HK-2 (cell line): ENCODE data around the gene RAB5B.

Source experiments
- DNase-seq: peaks from one replicate; pipeline ENCODE4 v3.0.0-alpha.2; 2018; ENCODE audit not compliant: unreplicated experiment

Gene RAB5B

GRCh38 chr12:55973599-55974307 is at the start of gene RAB5B:
TSS of gene RAB5B (plus strand) at chr12:55974078. CDS start at chr12:55986961, 12,883 bp downstream.
- DNase-seq: peak; percentile 99

DNA sequence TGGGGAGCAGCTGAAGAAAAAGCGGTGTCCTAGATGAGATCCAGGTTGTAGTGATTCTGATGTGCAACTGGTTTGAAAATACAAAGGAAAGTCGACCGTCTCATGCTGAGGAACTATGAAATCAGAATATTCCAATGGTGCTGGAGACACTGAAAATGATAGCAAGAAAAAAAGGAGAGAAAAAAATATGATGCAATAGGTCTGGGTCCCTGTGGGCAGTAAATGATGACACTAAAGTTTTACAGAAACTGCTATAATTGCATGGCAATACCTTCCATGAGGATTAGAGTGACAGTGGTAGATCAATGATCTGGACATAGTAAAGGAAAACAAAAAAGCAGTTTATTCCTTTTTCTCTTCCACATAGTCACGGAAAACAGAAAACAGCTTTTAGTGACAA is 48.5 kb upstream of the RAB5B start:
- no peak for DNase-seq

- DNase-seq: no peak
Measured at GRCh38 chr12:55925870-55926737, 47.8 kb upstream of the RAB5B start.

DNA sequence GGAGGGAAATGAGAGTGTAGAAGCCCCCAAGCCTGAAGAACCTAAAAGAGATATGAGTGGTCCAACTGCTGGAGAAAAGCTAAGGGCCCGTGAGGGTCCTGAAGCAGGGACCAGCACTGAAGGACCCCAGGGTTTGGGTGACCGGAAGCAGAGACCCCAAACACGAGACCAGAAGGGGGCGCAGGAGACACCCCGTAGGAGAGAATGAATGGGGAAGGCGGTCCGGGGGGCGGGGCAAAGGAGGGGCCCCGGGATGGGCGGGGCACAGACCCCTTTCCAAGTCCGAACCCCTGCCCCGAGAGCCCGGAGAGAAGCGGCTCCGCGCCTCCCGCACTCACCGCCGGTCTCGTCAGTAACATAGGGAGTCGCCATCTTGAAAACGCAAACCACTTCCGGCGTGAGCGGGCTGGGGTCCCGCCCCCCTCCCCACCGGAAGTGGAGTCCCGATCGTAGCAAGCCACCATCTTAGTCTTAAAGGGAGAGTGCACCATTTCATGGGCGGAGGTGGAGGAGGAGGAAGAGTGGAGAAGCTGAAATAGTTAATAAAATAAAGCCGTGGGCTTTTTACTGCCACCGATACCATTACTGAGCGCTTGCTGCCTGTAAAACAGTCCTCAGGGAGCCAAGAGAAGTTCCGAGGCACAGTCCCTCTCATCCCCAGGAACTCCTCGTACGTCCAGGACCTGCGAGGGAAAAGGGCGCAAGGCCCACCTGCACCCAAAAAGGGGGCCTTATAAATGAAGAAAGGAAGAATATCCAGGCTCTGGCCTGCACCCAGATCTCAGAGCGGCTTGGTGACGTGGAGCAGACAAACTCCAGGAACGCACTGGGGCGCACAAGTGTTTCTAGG is 46.9 kb upstream of the RAB5B start:
- DNase-seq: peak; percentile 88

DNA sequence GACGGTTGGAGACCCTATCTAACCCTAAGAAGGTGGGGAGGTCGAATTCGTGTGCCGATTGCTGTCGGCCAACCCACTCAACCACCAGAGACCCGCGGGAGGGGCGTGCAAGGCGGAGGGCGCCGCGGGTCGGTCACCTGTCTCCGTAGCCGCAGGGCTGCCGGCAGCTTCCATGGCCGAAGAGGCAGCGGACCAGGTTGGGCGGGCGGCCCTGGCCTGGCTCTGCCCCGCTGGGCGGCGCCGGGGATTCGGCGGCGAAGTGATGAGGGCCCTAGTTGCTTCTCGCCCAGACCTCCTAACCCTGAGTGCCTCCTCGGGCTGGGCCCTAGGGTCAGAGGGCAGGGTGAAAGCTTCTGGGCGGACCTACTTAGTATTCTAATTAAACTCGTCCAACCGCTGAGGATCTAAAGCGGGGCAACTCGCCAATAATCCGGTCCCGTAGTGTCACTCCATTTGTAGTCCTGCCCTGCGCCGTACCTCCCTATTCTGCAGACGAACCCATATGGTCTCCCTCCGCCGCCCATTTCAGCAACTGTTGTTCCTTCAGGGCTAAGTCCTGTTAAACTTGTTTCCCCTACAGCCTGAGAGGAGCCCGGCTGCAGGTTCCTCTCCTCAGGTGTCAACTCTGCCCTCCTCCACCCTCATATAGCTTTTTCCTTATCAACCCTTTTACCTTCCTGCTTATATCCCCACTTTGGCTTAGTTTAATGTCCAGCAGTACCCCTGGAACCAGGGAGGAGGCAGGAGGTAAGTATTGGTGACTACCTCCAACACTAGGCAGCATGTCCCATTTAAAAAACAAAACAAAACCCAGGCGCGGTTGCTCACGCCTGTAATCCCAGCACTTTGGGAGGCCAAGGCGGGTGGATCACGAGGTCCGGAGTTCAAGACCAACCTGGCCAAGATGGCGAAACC is 46.0 kb upstream of the RAB5B start, which contains the start of gene PYM1:
Gene PYM1, minus strand, starts transcription at position 307 of the 915 bp plus-strand sequence. Its CDS starts 133 bp downstream, at position 174.
- peak; percentile 70 for DNase-seq

DNA sequence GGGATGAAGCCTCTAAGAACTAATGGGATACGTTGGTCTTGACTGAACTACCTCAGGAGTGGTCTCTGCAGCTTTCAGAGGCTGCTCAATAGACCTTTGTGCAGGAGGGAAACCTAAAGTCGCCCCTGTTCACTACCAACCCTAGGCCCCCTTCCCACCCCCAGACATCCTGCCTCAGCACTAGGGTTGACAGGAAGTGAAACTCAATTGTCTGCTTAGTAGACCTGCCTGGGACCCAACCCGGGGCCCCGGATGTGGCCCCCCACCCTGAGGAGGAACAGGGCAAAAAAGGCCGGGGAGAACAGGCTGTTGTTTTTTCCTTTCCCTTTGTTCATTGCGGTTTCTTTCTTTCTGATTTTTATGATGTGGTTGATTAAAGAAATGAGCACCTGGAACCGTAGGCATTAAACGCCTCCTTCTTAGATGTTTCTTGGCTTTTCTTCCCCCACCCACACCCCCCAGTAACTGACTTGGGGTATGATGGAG is 44.5 kb upstream of the RAB5B start:
- no peak for DNase-seq

DNA sequence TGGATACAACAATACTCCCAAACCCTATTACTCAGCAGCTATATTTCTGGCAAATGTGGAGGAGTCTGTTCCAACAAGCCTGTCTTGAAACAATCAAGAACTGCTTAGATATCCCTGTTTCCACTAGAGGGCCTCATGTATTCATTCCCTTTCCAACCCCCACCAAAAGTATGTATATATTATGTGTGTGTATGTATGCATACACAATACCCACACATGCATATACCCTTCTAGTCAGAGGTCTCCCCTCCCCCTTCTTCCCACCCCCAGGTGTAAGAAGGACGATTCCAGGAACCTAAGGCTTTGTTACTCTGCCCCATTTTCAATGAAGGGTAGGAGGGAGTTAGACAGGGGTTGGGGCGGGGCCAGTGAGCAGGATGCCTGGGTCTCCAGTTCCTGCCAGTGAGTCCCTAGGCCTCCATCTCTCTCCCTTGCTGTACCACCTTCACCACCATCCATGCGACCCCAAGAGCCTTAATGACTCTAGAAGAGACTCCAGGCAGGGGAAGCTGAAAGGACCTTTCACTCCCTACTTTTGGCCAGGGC is 43.0 kb upstream of the RAB5B start, which contains the start of gene DGKA:
Gene DGKA, plus strand, starts transcription at position 392 of the 546 bp plus-strand sequence. CDS start 5,342 bp downstream, outside the sequence.
- no peak for DNase-seq

- DNase-seq: no peak
Measured at GRCh38 chr12:55931317-55931779, 42.5 kb upstream of the RAB5B start.

GRCh38 chr12:55931780-55932550 is 41.9 kb upstream of the RAB5B start:
- DNase-seq: peak; percentile 38

GRCh38 chr12:55932551-55932910 is 41.3 kb upstream of the RAB5B start:
- no peak for DNase-seq

DNA sequence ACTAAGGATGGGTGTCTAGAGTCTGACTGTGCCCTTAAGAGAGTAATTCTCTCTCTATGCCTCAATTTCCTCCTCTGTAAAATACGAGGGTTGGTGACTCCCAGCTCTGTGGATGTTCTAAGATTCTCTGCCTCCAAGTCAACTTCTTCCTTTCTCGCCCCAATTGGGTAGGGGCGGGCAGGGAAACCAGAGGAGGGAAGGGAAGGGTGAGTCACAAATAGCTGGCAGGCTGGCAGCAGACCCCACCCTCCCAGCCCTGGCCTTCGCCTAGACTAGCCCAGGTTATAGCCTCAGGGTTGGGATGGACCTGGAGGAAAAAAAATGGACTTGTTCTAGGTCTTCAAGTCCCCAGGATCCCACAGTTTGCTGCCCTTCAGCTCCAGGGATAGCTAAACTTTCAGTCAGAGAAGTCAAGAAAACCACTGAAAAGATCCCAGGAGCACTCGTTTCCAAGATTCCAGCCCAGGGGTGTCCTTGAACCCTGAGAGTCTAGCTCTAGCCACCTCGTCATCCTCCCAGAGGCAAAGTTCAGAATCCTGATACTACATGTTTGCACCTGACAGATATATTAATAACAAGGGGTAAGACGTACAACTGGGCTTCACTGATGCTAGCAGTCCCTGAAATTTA is 40.6 kb upstream of the RAB5B start:
- no peak for DNase-seq

DNA sequence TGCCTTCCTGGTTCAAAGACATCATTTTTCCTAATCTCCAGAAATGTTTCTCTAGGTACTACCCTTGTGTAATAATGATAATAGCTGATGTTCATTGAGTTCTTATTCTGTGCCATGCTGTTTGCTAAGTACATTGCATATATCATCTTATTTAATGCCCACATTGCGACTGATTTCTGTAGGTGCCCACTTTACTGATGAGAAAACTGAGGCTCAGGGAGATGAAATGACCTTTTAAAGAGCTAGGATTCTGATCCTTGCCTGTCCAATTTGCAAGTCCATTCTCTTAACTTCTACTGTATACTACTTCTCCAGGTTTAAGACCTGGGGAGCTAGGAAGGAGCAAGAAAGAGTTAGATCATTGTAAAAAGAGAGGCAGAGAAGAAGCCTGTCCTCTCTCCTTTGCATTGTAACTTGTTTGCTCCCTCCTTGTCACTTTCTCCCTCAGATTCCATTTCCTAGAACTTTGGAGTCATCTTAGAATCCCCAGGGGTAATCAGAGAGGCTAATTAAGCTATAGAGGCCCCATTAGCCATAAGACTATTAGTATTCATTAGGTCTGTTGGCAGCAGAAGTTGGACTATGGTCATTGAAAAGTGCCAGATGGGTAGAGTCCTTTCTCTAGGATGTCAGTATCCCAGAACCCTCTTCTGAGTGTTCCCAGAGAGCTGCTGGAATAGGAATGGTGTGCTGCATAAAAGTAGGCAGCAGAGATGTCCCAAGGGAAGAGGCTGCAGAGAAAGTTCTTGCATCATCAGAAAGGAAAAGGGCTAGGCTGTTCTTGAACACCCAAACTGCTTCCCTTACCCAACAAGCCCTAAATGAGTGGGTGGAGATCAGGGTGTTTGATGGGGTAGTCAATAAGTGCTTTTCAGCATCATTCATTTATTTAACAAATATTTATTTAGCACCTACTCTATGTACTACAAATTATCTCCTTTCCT is 39.8 kb upstream of the RAB5B start:
- no peak for DNase-seq

DNA sequence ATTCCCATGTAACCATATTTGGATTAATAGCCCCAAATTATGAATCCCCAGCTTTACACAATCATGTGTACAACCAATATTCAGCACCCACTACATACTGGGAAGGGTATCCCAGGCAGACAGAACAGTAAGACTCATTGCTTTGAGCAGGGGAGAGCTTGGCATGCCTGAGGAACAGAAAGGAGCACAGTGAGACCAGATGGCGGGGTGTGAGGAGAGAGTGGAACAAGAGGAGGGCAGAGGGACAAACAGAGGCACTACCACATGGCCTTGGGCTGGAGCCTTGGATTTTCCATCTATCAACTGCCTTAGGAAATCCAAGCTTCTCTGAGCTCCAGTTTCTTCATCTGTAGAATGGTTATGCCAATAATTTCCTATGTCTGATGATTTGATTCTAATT is 39.1 kb upstream of the RAB5B start:
- DNase-seq: no peak

GRCh38 chr12:55935738-55936151 is 38.1 kb upstream of the RAB5B start:
- DNase-seq: no peak

GRCh38 chr12:55937981-55938380 is 35.9 kb upstream of the RAB5B start:
- no peak for DNase-seq

DNA sequence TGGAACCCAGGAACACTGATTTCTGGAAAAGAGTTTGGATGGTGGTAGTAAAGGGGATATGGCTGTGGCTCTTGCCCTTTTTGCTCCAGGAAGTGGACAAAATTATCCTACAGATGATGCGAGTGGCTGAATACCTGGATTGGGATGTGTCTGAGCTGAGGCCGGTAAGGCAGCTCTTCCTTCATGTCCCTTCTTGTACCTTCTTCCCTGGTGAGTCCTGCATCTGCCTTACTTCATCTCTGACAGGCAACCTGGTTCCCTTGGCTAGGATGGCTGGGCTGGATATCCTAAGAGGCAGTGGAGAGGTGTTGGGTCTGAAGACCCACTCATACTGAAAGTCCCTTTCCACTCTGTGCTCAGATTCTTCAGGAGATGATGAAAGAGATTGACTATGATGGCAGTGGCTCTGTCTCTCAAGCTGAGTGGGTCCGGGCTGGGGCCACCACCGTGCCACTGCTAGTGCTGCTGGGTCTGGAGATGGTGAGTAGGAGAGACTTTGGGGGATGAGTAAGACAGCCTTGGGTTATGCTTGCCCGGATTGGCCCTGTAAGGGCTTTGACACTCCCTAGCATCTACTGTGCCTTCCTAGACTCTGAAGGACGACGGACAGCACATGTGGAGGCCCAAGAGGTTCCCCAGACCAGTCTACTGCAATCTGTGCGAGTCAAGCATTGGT is 34.9 kb upstream of the RAB5B start:
- no peak for DNase-seq

GRCh38 chr12:55940065-55940732 is 33.7 kb upstream of the RAB5B start:
- peak; percentile 89 for DNase-seq
